Gastrocnemius medialis (tissue), 4 donors: ENCODE data around the gene MYRIP.

Experiments
- POLR2A ChIP-seq, 2 donors: fragments of 450-650 bp; IDR thresholded peaks; one replicate each; pipeline ENCODE4 v1.6.1; 2017; ENCODE audit warnings: antibody characterized with exemption in 2 of 2, mild to moderate bottlenecking in 2 of 2, moderate library complexity in 2 of 2
- TF ChIP-seq, protein P1 (sequence below), 5 experiments: fragments of 450-650 bp in 3 of 5; fragments of 200-600 bp in 2 of 5; sonication (generic) in 2 of 5; IDR thresholded peaks in 4 of 5; conservative IDR thresholded peaks in 1 of 5; 1 replicate in 4 of 5; 2 replicates in 1 of 5; pipeline ENCODE4 v1.5.1; 2016 to 2019; ENCODE audit warnings: antibody characterized with exemption in 5 of 5, mild to moderate bottlenecking in 3 of 5, moderate library complexity in 3 of 5

DNA sequence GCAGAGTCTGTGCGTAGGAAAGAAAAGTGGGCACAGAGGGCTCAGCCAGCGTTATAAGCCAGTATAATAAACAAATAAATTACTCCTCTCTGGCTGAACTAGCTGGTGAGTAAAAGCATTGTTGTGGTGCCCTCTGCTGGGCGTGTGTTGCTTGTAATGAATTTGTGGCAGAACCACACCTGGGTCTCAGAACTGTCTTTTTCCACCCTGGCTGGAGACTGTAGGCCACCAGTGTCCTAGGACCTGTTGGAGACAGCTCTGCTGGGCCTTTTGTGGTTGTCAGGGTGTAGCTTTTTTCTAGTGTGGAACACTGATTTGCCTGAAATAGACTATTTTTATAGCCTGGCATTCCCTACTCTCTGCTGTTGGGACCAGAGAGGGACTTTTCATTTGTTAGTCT is 369.6 kb downstream of the MYRIP start:
- TF ChIP-seq, protein P1, sequence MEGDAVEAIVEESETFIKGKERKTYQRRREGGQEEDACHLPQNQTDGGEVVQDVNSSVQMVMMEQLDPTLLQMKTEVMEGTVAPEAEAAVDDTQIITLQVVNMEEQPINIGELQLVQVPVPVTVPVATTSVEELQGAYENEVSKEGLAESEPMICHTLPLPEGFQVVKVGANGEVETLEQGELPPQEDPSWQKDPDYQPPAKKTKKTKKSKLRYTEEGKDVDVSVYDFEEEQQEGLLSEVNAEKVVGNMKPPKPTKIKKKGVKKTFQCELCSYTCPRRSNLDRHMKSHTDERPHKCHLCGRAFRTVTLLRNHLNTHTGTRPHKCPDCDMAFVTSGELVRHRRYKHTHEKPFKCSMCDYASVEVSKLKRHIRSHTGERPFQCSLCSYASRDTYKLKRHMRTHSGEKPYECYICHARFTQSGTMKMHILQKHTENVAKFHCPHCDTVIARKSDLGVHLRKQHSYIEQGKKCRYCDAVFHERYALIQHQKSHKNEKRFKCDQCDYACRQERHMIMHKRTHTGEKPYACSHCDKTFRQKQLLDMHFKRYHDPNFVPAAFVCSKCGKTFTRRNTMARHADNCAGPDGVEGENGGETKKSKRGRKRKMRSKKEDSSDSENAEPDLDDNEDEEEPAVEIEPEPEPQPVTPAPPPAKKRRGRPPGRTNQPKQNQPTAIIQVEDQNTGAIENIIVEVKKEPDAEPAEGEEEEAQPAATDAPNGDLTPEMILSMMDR (IDR thresholded peaks at IDR 0.05 in 4 of 5, conservative IDR thresholded peaks at IDR 0.05 in 1 of 5) = peak; percentile 48 to 74 (median 69)
- TF ChIP-seq POLR2A (IDR thresholded peaks at IDR 0.05) = no peak
